Measurements from ENCODE around the gene VWC2.

DNA sequence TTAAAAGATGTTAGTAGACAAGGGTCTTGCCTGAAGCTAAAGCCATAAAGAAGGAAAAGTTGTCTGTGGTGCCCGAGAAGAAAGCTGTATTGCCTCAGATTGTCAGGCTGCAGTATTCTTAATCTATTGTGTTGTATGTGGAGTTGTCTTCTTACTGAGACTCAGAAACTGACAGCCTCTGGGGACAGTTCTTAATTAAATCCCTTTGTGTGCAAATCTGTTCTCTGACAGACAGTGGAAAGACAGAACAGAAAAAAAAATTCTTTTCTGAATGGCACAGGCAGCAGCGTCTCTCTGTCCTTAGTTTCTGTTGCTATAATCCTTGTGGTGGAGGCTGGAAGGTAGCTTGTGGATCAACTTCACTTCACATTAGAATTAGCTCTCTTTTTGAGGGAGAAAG, 16.8 kb downstream of the VWC2 start:
- no peak for TF ChIP-seq POLR2A (IDR thresholded peaks at IDR 0.05)
- TF ChIP-seq, protein P1, sequence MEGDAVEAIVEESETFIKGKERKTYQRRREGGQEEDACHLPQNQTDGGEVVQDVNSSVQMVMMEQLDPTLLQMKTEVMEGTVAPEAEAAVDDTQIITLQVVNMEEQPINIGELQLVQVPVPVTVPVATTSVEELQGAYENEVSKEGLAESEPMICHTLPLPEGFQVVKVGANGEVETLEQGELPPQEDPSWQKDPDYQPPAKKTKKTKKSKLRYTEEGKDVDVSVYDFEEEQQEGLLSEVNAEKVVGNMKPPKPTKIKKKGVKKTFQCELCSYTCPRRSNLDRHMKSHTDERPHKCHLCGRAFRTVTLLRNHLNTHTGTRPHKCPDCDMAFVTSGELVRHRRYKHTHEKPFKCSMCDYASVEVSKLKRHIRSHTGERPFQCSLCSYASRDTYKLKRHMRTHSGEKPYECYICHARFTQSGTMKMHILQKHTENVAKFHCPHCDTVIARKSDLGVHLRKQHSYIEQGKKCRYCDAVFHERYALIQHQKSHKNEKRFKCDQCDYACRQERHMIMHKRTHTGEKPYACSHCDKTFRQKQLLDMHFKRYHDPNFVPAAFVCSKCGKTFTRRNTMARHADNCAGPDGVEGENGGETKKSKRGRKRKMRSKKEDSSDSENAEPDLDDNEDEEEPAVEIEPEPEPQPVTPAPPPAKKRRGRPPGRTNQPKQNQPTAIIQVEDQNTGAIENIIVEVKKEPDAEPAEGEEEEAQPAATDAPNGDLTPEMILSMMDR (IDR thresholded peaks at IDR 0.05): no peak

Measured in adrenal gland (tissue), 5 donors.